H1 (cell line): ENCODE data around the gene RHOBTB1. TPM values are rescaled to one million over a fixed set of nuclear protein-coding genes. Genes with fewer than 3 reads are reported as not detected.

Experiments
- CHD7 ChIP-seq: fragments of 300-600 bp; sonication (generic); IDR thresholded peaks from 2 replicates; pipeline ENCODE4 v1.7.1; 2012; ENCODE audit warnings: low read length, moderate library complexity, mild to moderate bottlenecking, inconsistent platforms; ENCODE audit not compliant: insufficient replicate concordance
- EP300 ChIP-seq, 2 experiments: IDR thresholded peaks; 1 replicate in 1 of 2; 2 replicates in 1 of 2; pipeline ENCODE4 v1.6.1; 2011 to 2012; ENCODE audit warnings: low read depth in 2 of 2, low read length in 2 of 2, mild to moderate bottlenecking in 2 of 2, borderline replicate concordance in 1 of 2, inconsistent platforms in 1 of 2, moderate library complexity in 1 of 2
- HDAC6 ChIP-seq: IDR thresholded peaks from one replicate; pipeline ENCODE4 v1.7.1; 2012; ENCODE audit warnings: low read depth, mild to moderate bottlenecking, inconsistent platforms, low read length, moderate library complexity
- TBP ChIP-seq: IDR thresholded peaks from 2 replicates; pipeline ENCODE4 v1.6.1; 2011; ENCODE audit warnings: low read depth, low read length, improper control_type of control experiment
- polyA plus RNA-seq, 7 experiments: library from polyadenylated mRNA; depleted of rRNA in 3 of 7; stranded (reverse) in 5 of 7; unstranded in 2 of 7; fragments of >200 nt in 5 of 7; fragments of 200-250 nt in 2 of 7; gene quantifications; 1 replicate in 5 of 7; 2 replicates in 1 of 7; 4 replicates in 1 of 7; pipeline versions ENCODE4 v1.2.1 to v1.2.3, GENCODE V29; 2011 to 2013; ENCODE audit warnings: missing spikeins in 2 of 7, mixed read lengths in 2 of 7
- total RNA-seq: library from RNA; stranded (reverse); fragmentation: NEBNext Ultra II Directional; extraction: Animal tissue kit (Norgen Biotek cat#: 25700); gene quantifications from 2 replicates; pipeline ENCODE4 v1.2.1, GENCODE V29; 2021

RHOBTB1 gene
- total and polyA plus RNA-seq, 2 of the 8 experiments (the other 6 are each of a cell fraction or from before 2014, with no cell fraction given) = 6.1 to 7.4 TPM

GRCh38 chr10:60970526-60970925 lies 26.5 kb upstream of the RHOBTB1 start (continued):
- no peak for TF ChIP-seq CHD7
- no peak for TF ChIP-seq EP300 (IDR thresholded peaks at IDR 0.05; ENCODE audit: borderline replicate concordance in 1 of 2, low read depth in 2 of 2, low read length in 2 of 2)
- no peak for TF ChIP-seq TBP
- no peak for TF ChIP-seq HDAC6
